GM19397 (cell line): Measurements from ENCODE around the gene MKRN1.
A peak's percentile ranks its signal among the peaks of the same experiment; 100 is the strongest.
"Not testable (repeated sequence)": the region's sequence is repeated elsewhere in the genome, so short reads cannot be mapped to it uniquely, and the experiment has no call there.

ENCODE experiments used
- ATAC-seq: cut with Tn5 transposase; IDR thresholded peaks from one replicate; pipeline ENCODE4 v1.9.1; 2021; ENCODE audit warnings: mild to moderate bottlenecking, moderate library complexity; ENCODE audit not compliant: unreplicated experiment

Gene MKRN1

GRCh38 chr7:140479062-140479738 is at the start of gene MKRN1:
MKRN1 (minus strand) TSS chr7:140479505; CDS start chr7:140479344, 161 bp downstream.
- ATAC-seq = peak; percentile 97

- no peak for ATAC-seq
These were observed 47.7 kb upstream of the MKRN1 start for GRCh38 chr7:140526787-140527664.

GRCh38 chr7:140526214-140526613 is 46.9 kb upstream of the MKRN1 start:
- ATAC-seq = no peak

GRCh38 chr7:140525743-140526142 is 46.4 kb upstream of the MKRN1 start:
- no peak for ATAC-seq

- ATAC-seq = no peak
These were observed 42.1 kb upstream of the MKRN1 start for GRCh38 chr7:140521421-140521820.

GRCh38 chr7:140519007-140519399 is 39.7 kb upstream of the MKRN1 start:
- no peak for ATAC-seq

GRCh38 chr7:140518370-140519006 is 39.2 kb upstream of the MKRN1 start:
- no peak for ATAC-seq

GRCh38 chr7:140517546-140518369 is 38.5 kb upstream of the MKRN1 start:
- ATAC-seq = peak; percentile 58

- no peak for ATAC-seq
These were observed 33.2 kb upstream of the MKRN1 start for GRCh38 chr7:140512317-140513000.

- no peak for ATAC-seq
These were observed 30.5 kb upstream of the MKRN1 start for GRCh38 chr7:140509789-140510188.

- not testable (repeated sequence) for ATAC-seq
These were observed 28.3 kb upstream of the MKRN1 start for GRCh38 chr7:140507556-140507955.

GRCh38 chr7:140506788-140507464 is 27.6 kb upstream of the MKRN1 start:
- ATAC-seq = no peak

GRCh38 chr7:140501966-140502365 is 22.7 kb upstream of the MKRN1 start:
- no peak for ATAC-seq

- not testable (repeated sequence) for ATAC-seq
These were observed 18.5 kb upstream of the MKRN1 start for GRCh38 chr7:140497807-140498206.

- ATAC-seq = no peak
These were observed 18.0 kb upstream of the MKRN1 start for GRCh38 chr7:140497241-140497769.

- ATAC-seq = no peak
These were observed 16.3 kb upstream of the MKRN1 start for GRCh38 chr7:140495514-140496097.

GRCh38 chr7:140494867-140495266 is 15.6 kb upstream of the MKRN1 start:
- ATAC-seq = no peak

- no peak for ATAC-seq
These were observed 9.7 kb upstream of the MKRN1 start for GRCh38 chr7:140489026-140489359.
